Heart right ventricle (tissue), 16 donors: Measurements from ENCODE around the gene KIF26B. TPM values are rescaled to one million over a fixed set of nuclear protein-coding genes. Genes with fewer than 3 reads are reported as not detected.

ENCODE experiments used
- ATAC-seq, 8 donors: fragments of 200-7000 bp; cut with Tn5 transposase; one replicate each; pipeline ENCODE4 v1.9.1; 2020; ENCODE audit warnings: mild to moderate bottlenecking in 8 of 8, moderate library complexity in 8 of 8, moderate number of reproducible peaks in 1 of 8
- DNase-seq, 2 donors: peaks; one replicate each; pipeline ENCODE4 v3.0.0-alpha.2; 2020
- H3K27ac ChIP-seq, 10 donors: fragments of 200-600 bp; sonication (generic) in 2 of 10; one replicate each; pipeline versions ENCODE4 v1.5.0 to v1.8.0; 2020 to 2022; ENCODE audit warnings: mild to moderate bottlenecking in 3 of 10
- H3K27me3 ChIP-seq, 7 donors: fragments of 200-600 bp; one replicate each; pipeline ENCODE4 v1.8.0; 2021 to 2022; ENCODE audit warnings: mild to moderate bottlenecking in 2 of 7
- H3K36me3 ChIP-seq, 9 donors: fragments of 200-600 bp; sonication (generic) in 1 of 9; one replicate each; pipeline versions ENCODE4 v1.5.0 to v1.8.0; 2020 to 2022; ENCODE audit warnings: mild to moderate bottlenecking in 2 of 9
- H3K4me1 ChIP-seq, 9 donors: fragments of 200-600 bp; sonication (generic) in 1 of 9; one replicate each; pipeline versions ENCODE4 v1.5.0 to v1.8.0; 2020 to 2022; ENCODE audit warnings: mild to moderate bottlenecking in 4 of 9
- H3K4me3 ChIP-seq, 10 donors: fragments of 200-600 bp; sonication (generic) in 2 of 10; one replicate each; pipeline versions ENCODE4 v1.5.0 to v1.8.0; 2020 to 2022; ENCODE audit warnings: mild to moderate bottlenecking in 7 of 10, moderate library complexity in 2 of 10
- H3K9me3 ChIP-seq, 11 donors: fragments of 200-600 bp in 10 of 11; sonication (generic) in 2 of 11; one replicate each; pipeline versions ENCODE4 v1.5.0 to v1.8.0; 2013 to 2022; ENCODE audit warnings: mild to moderate bottlenecking in 2 of 11, control low read depth in 1 of 11, moderate library complexity in 1 of 11
- CTCF ChIP-seq, 9 donors: fragments of 200-600 bp; sonication (generic) in 2 of 9; IDR thresholded peaks; one replicate each; pipeline versions ENCODE4 v1.5.0 to v1.8.0; 2021 to 2022; ENCODE audit warnings: antibody characterized with exemption in 9 of 9, mild to moderate bottlenecking in 5 of 9, moderate library complexity in 1 of 9
- WGBS, 2 donors: extraction: QIAGEN DNeasy Blood & Tissue Kit; methylation state at CpG; one replicate each; pipeline ENCODE4 v1.1.7; 2013; ENCODE audit warnings: inconsistent platforms in 1 of 2; 5-methylcytosine and 5-hydroxymethylcytosine counted together
- intact Hi-C, 10 donors: fragments of 100-400 bp; cut with DNase I; formaldehyde crosslinking; loops; one replicate each; pipeline versions ENCODE4 v1.11.1 to v1.14.2; 2022
- polyA plus RNA-seq, 2 donors: library from polyadenylated mRNA; stranded (reverse); fragments of 200-250 nt; gene quantifications; one replicate each; pipeline ENCODE4 v1.2.3, GENCODE V29; 2013
- total RNA-seq, 10 donors: library from RNA; stranded (reverse); fragmentation: NEBNext Ultra II Directional in 3 of 10; extraction: Animal tissue kit (Norgen Biotek cat#: 25700) in 3 of 10; gene quantifications; one replicate each; pipeline versions ENCODE4 v1.2.1 to v1.2.4, GENCODE V29; 2021 to 2023
- donor health status: Arrhythmogenic right ventricular cardiomyopathy.
- donor health status: ischemic (EF 13 %, LVEDD 7.1; RV severe dilation, severe dysfunction).
- donor health status: healthy with polysubstance abuse.
- donor health status: DM: no; HTN: yes; CAD: no.
- donor health status: DM: no; HTN: no; CAD: no.
- donor health status: ischemic (EF 25% LVEDD 6.9; RV normal size, moderate dysfunction).
- donor health status: ischemic (EF 25% LVEDD 5.7; RV mildly dilated, moderate dysfunction).
- donor health status: healthy.
- donor health status: DM: yes; HTN: yes; CAD: no.
- donor health status: Ischemic cardiomyopathy.
- donor health status: ischemic (EF 35%, LVEDD 5.7; RV mildly dilated, moderate dysfunction).
- donor health status: nonischemic (EF 11% LVEDD 7.7; RV severe dilation, severe dysfunction).
- donor health status: DM: yes; HTN: yes; CAD: no.
- donor health status: PGD.
- donor health status: ischemic (EF 29% LVEDD 5.4; RV normal size, mild dysfunction).
- donor health status: nonischemic (EF 23%, LVEDD 6.1; RV moderate dilation, normal function).

Gene KIF26B
- total and polyA plus RNA-seq, 12 donors = 0.66 to 8.8 (median 2.8) TPM

- WGBS, 2 donors = 79 to 80% methylated on average over 7 of the region's 7 CpGs
- H3K9me3 ChIP-seq = peaks cover 0 to 6% (median 0%) of the 10 kb centered on the region in 11 donors
- TF ChIP-seq CTCF (IDR thresholded peaks at IDR 0.05) = no peak
- intact Hi-C loops = no loop called here
- H3K27ac ChIP-seq = no peak overlapping the region
- no peak overlapping the region for H3K4me3 ChIP-seq
- ATAC-seq = no peak
- H3K36me3 ChIP-seq = no peaks in the 10 kb centered on the region
- DNase-seq = no peak
- H3K27me3 ChIP-seq = peaks cover 0 to 33% (median 5%) of the 10 kb centered on the region in 7 donors
- peaks cover 0 to 17% (median 5%) of the 10 kb centered on the region in 9 donors for H3K4me1 ChIP-seq
Observed at GRCh38 chr1:245169376-245169775, 14.6 kb downstream of the KIF26B start.

- peaks cover 0 to 6% (median 0%) of the 10 kb centered on the region in 11 donors for H3K9me3 ChIP-seq
- ATAC-seq (no peak), DNase-seq (no peak)
- H3K4me1 ChIP-seq = peaks cover 0 to 7% (median 0%) of the 10 kb centered on the region in 9 donors
- no peaks in the 10 kb centered on the region for H3K36me3 ChIP-seq
- intact Hi-C loops = no loop called here
- no peak overlapping the region for H3K27ac ChIP-seq
- peaks cover 0 to 15% (median 5%) of the 10 kb centered on the region in 7 donors for H3K27me3 ChIP-seq
- TF ChIP-seq CTCF (IDR thresholded peaks at IDR 0.05) = no peak
- no peak overlapping the region for H3K4me3 ChIP-seq
- WGBS, 2 donors = 68 to 70% methylated on average over 7 of the region's 7 CpGs
Observed at GRCh38 chr1:245172026-245172425, 17.2 kb downstream of the KIF26B start.

GRCh38 chr1:245172829-245173228, 18.0 kb downstream of the KIF26B start:
- no peaks in the 10 kb centered on the region for H3K36me3 ChIP-seq
- WGBS, 2 donors = 97 to 99% methylated on average over 2 of the region's 2 CpGs
- intact Hi-C loops = no loop called here

GRCh38 chr1:245173446-245174211, 18.8 kb downstream of the KIF26B start:
- intact Hi-C loops = no loop called here
- H3K27ac ChIP-seq = no peak overlapping the region
- WGBS, 2 donors = 67% methylated on average over 21 of the region's 21 CpGs
- H3K4me1 ChIP-seq = peaks cover 0 to 4% (median 0%) of the 10 kb centered on the region in 9 donors
- peak in 2 of 8 donors; percentile 48 to 67 for ATAC-seq
- no peak for DNase-seq
- TF ChIP-seq CTCF (IDR thresholded peaks at IDR 0.05) = no peak
- no peak overlapping the region for H3K4me3 ChIP-seq
- no peaks in the 10 kb centered on the region for H3K36me3 ChIP-seq
- peaks cover 0 to 5% (median 0%) of the 10 kb centered on the region in 7 donors for H3K27me3 ChIP-seq
- H3K9me3 ChIP-seq = peaks cover 0 to 6% (median 0%) of the 10 kb centered on the region in 11 donors

More at GRCh38 chr1:245172829-245173228, 18.0 kb downstream of the KIF26B start:
- Histone ChIP-seq H3K27ac (no peak overlapping the region), H3K4me1 (peaks cover 0 to 7% (median 0%) of the 10 kb centered on the region in 9 donors), H3K27me3 (peaks cover 0 to 10% (median 3%) of the 10 kb centered on the region in 7 donors), H3K9me3 (peaks cover 0 to 6% (median 0%) of the 10 kb centered on the region in 11 donors), H3K4me3 (no peak overlapping the region)
- no peak for TF ChIP-seq CTCF (IDR thresholded peaks at IDR 0.05)
- ATAC-seq (no peak), DNase-seq (no peak)
